CD14-positive monocyte (primary cell): ENCODE measurements around the gene SHANK3. TPM values are rescaled to one million over a fixed set of nuclear protein-coding genes. Genes with fewer than 3 reads are reported as not detected.

ENCODE experiments used
- DNase-seq, 3 donors: peaks; one replicate each; pipeline ENCODE4 v3.0.0-alpha.2; 2011 to 2022
- H2AFZ ChIP-seq: 2 replicates; pipeline ENCODE4 v1.6.0; 2012; ENCODE audit warnings: mild to moderate bottlenecking, low read depth, low read length, inconsistent platforms; ENCODE audit not compliant: insufficient read depth, poor library complexity, severe bottlenecking
- H3K27ac ChIP-seq, 2 donors: 1 replicate in 1 of 2; 2 replicates in 1 of 2; pipeline ENCODE4 v1.5.1; 2012 to 2013; ENCODE audit warnings: low read length in 2 of 2, control low read depth in 1 of 2, inconsistent platforms in 1 of 2, low read depth in 1 of 2, mild to moderate bottlenecking in 1 of 2
- H3K27me3 ChIP-seq, 2 donors: one replicate each; pipeline versions ENCODE4 v1.6.0 to v1.6.1; 2011 to 2013; ENCODE audit warnings: low read length in 2 of 2; ENCODE audit not compliant: control insufficient read depth in 2 of 2, insufficient read depth in 2 of 2
- H3K36me3 ChIP-seq, 2 donors: replicated peaks in 1 of 2; 1 replicate in 1 of 2; 2 replicates in 1 of 2; pipeline versions ENCODE4 v1.5.1 to v1.6.1; 2012 to 2013; ENCODE audit warnings: low read length in 2 of 2, control low read depth in 1 of 2, inconsistent platforms in 1 of 2, mild to moderate bottlenecking in 1 of 2; ENCODE audit not compliant: insufficient read depth in 2 of 2, control insufficient read depth in 1 of 2
- H3K4me1 ChIP-seq, 2 donors: 1 replicate in 1 of 2; 2 replicates in 1 of 2; pipeline versions ENCODE4 v1.5.1 to v1.6.1; 2012 to 2013; ENCODE audit warnings: low read length in 2 of 2, control low read depth in 1 of 2, inconsistent platforms in 1 of 2, mild to moderate bottlenecking in 1 of 2, moderate library complexity in 1 of 2; ENCODE audit not compliant: insufficient read depth in 2 of 2, control insufficient read depth in 1 of 2
- H3K4me2 ChIP-seq: replicated peaks from 2 replicates; pipeline ENCODE3; 2012; ENCODE audit warnings: low read length, moderate library complexity, mild to moderate bottlenecking; ENCODE audit not compliant: poor library complexity, severe bottlenecking; ENCODE audit errors: extremely low read depth
- H3K4me3 ChIP-seq, 3 experiments: fragments of 200-600 bp in 1 of 3; sonication (generic) in 1 of 3; replicated peaks in 1 of 3; 1 replicate in 2 of 3; 2 replicates in 1 of 3; pipeline ENCODE4 v1.5.1; 2011 to 2013; ENCODE audit warnings: low read length in 3 of 3, mild to moderate bottlenecking in 3 of 3, control low read depth in 2 of 3, low read depth in 2 of 3, inconsistent platforms in 1 of 3, moderate library complexity in 1 of 3
- H3K79me2 ChIP-seq: 2 replicates; pipeline ENCODE4 v1.6.0; 2012; ENCODE audit warnings: mild to moderate bottlenecking, control low read depth, inconsistent platforms, low read length, moderate library complexity; ENCODE audit not compliant: insufficient read depth
- H3K9ac ChIP-seq: 2 replicates; pipeline ENCODE4 v1.6.0; 2017; ENCODE audit warnings: low read length, mild to moderate bottlenecking; ENCODE audit not compliant: insufficient read depth, poor library complexity, severe bottlenecking
- H3K9me3 ChIP-seq, 2 donors: replicated peaks in 1 of 2; 1 replicate in 1 of 2; 2 replicates in 1 of 2; pipeline versions ENCODE4 v1.5.1 to v1.6.1; 2012 to 2013; ENCODE audit warnings: low read length in 2 of 2, control low read depth in 1 of 2; ENCODE audit not compliant: control insufficient read depth in 1 of 2, insufficient read depth in 1 of 2
- H4K20me1 ChIP-seq: 2 replicates; pipeline ENCODE4 v1.6.0; 2012; ENCODE audit warnings: mild to moderate bottlenecking, low read length, control low read depth, moderate library complexity; ENCODE audit not compliant: insufficient read depth
- H3K27ac Mint-ChIP-seq, 7 donors: one replicate each; pipeline ENCODE4 v1.8.0; 2020; ENCODE audit warnings: mild to moderate bottlenecking in 7 of 7, mixed read lengths in 7 of 7, moderate library complexity in 6 of 7, inconsistent platforms in 2 of 7
- H3K27me3 Mint-ChIP-seq, 3 donors: one replicate each; pipeline ENCODE4 v1.8.0; 2021 to 2022; ENCODE audit warnings: low read depth in 3 of 3, mild to moderate bottlenecking in 3 of 3, mixed read lengths in 3 of 3, moderate library complexity in 3 of 3, inconsistent platforms in 1 of 3
- H3K36me3 Mint-ChIP-seq, 2 donors: one replicate each; pipeline ENCODE4 v1.8.0; 2020; ENCODE audit warnings: mixed read lengths in 2 of 2, inconsistent platforms in 1 of 2, mild to moderate bottlenecking in 1 of 2
- H3K4me1 Mint-ChIP-seq: one replicate; pipeline ENCODE4 v1.8.0; 2020; ENCODE audit warnings: mild to moderate bottlenecking, mixed read lengths
- H3K4me3 Mint-ChIP-seq, 2 donors: one replicate each; pipeline ENCODE4 v1.8.0; 2020; ENCODE audit warnings: mild to moderate bottlenecking in 2 of 2, mixed read lengths in 2 of 2, moderate library complexity in 1 of 2
- H3K9me3 Mint-ChIP-seq, 7 donors: one replicate each; pipeline ENCODE4 v1.8.0; 2020 to 2022; ENCODE audit warnings: mixed read lengths in 7 of 7, mild to moderate bottlenecking in 6 of 7, moderate library complexity in 6 of 7, inconsistent platforms in 2 of 7
- WGBS: methylation state at CpG from one replicate; pipeline ENCODE4 v1.1.5; 2013; ENCODE audit warnings: missing lambda C conversion rate; ENCODE audit not compliant: insufficient coverage; 5-methylcytosine and 5-hydroxymethylcytosine counted together
- intact Hi-C, 2 donors: fragments of 100-400 bp; cut with micrococcal nuclease; formaldehyde crosslinking; loops; one replicate each; pipeline versions ENCODE4 v1.15.0 to v1.15.1; 2023
- polyA plus RNA-seq, 3 donors: library from polyadenylated mRNA; depleted of rRNA in 1 of 3; unstranded in 2 of 3; stranded (reverse) in 1 of 3; fragments of 300-500 nt in 2 of 3; fragments of >200 nt in 1 of 3; fragmentation: Illumina TruSeq in 2 of 3; gene quantifications; 1 replicate in 2 of 3; 2 replicates in 1 of 3; pipeline ENCODE4 v1.2.3, GENCODE V29; 2012 to 2021
- TF ChIP-seq, protein P1 (sequence below): fragments of 200-600 bp; IDR thresholded peaks from one replicate; pipeline ENCODE4 v1.8.0; 2022; ENCODE audit warnings: antibody characterized with exemption, mild to moderate bottlenecking

Gene SHANK3
- polyA plus RNA-seq, 3 donors = not detected

DNA sequence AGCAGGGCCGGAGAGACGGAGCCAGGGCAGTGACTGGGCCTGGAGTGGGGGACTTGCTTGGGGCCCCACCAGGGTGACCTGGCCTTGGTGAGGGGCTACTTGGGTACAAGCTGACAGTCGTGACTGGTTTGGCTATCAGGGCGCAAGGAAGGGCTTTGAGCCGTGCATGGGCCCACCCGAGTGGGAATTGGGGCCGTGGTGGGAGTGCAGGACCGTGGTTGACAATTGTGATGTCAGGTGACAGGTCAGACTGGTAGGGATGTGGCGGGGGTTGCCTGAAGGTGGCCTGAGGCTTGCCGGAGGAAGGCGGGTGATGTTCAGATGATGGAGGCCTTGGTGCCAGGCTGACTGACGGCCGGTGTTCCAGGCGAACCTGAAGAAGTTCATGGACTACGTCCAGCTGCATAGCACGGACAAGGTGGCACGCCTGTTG, 5.6 kb downstream of the SHANK3 start:
- Histone ChIP-seq H3K9ac (no peak overlapping the region), H3K79me2 (no peaks in the 10 kb centered on the region), H3K4me2 (no peak overlapping the region), H3K27ac (no peak overlapping the region), H3K9me3 (peaks cover 9 to 11% of the 10 kb centered on the region in 2 donors), H3K36me3 (no peaks in the 10 kb centered on the region), H2AFZ (no peak overlapping the region), H4K20me1 (no peaks in the 10 kb centered on the region), H3K4me3 (no peak overlapping the region), H3K27me3 (peaks cover 11 to 22% of the 10 kb centered on the region in 2 donors), H3K4me1 (peaks cover 10 to 12% of the 10 kb centered on the region in 2 donors)
- H3K36me3 Mint-ChIP-seq = no peaks in the 10 kb centered on the region
- WGBS = 98% methylated on average over 17 of the region's 17 CpGs
- TF ChIP-seq, protein P1, sequence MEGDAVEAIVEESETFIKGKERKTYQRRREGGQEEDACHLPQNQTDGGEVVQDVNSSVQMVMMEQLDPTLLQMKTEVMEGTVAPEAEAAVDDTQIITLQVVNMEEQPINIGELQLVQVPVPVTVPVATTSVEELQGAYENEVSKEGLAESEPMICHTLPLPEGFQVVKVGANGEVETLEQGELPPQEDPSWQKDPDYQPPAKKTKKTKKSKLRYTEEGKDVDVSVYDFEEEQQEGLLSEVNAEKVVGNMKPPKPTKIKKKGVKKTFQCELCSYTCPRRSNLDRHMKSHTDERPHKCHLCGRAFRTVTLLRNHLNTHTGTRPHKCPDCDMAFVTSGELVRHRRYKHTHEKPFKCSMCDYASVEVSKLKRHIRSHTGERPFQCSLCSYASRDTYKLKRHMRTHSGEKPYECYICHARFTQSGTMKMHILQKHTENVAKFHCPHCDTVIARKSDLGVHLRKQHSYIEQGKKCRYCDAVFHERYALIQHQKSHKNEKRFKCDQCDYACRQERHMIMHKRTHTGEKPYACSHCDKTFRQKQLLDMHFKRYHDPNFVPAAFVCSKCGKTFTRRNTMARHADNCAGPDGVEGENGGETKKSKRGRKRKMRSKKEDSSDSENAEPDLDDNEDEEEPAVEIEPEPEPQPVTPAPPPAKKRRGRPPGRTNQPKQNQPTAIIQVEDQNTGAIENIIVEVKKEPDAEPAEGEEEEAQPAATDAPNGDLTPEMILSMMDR = no peak
- H3K4me1 Mint-ChIP-seq = peaks cover 6% of the 10 kb centered on the region
- peaks cover under 1 to 18% (median 11%) of the 10 kb centered on the region in 7 donors for H3K9me3 Mint-ChIP-seq
- intact Hi-C loops = no loop called here
- no peak overlapping the region for H3K27ac Mint-ChIP-seq
- peak in 1 of 3 donors; percentile 3 for DNase-seq
- no peak overlapping the region for H3K4me3 Mint-ChIP-seq
- peaks cover 19 to 29% (median 27%) of the 10 kb centered on the region in 3 donors for H3K27me3 Mint-ChIP-seq

DNA sequence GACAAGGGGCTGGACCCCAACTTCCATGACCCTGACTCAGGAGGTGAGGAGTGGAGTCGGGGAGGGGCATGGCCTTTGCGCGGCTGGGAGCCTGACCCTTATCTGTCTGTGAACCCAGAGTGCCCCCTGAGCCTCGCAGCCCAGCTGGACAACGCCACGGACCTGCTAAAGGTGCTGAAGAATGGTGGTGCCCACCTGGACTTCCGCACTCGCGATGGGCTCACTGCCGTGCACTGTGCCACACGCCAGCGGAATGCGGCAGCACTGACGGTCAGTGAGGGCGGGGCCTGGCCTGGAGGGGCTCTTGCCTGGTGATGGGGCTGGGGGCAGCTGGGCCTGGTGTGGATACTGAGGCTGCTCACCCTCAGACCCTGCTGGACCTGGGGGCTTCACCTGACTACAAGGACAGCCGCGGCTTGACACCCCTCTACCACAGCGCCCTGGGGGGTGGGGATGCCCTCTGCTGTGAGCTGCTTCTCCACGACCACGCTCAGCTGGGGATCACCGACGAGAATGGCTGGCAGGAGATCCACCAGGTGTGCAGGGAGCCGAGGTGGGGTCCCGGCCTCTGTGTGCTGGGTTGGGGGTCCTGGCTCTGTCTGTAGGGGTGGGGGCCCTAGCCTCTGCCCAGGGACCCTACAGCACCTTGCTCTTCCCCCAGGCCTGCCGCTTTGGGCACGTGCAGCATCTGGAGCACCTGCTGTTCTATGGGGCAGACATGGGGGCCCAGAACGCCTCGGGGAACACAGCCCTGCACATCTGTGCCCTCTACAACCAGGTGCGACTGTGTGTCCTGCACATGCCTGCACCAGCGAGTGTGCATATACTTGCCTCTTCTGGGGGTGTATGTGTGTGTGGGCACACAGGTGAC, 6.3 kb downstream of the SHANK3 start:
- DNase-seq = peak in 1 of 3 donors; percentile 1
- Mint-ChIP-seq H3K9me3 (peaks cover 2 to 18% (median 11%) of the 10 kb centered on the region in 7 donors), H3K4me1 (peaks cover 3% of the 10 kb centered on the region), H3K27ac (peak overlapping the region in 1 of 7 donors; percentile 58), H3K27me3 (peaks cover 15 to 24% (median 22%) of the 10 kb centered on the region in 3 donors), H3K36me3 (no peaks in the 10 kb centered on the region), H3K4me3 (no peak overlapping the region)
- peaks cover 3 to 5% of the 10 kb centered on the region in 2 donors for H3K4me1 ChIP-seq
- intact Hi-C loops = no loop called here
- no peak overlapping the region for H3K4me3 ChIP-seq
- no peaks in the 10 kb centered on the region for H4K20me1 ChIP-seq
- H3K27me3 ChIP-seq = peaks cover 5 to 16% of the 10 kb centered on the region in 2 donors
- no peak overlapping the region for H3K27ac ChIP-seq
- H3K9me3 ChIP-seq = peaks cover 9 to 11% of the 10 kb centered on the region in 2 donors
- H3K4me2 ChIP-seq = no peak overlapping the region
- H3K79me2 ChIP-seq = no peaks in the 10 kb centered on the region
- H2AFZ ChIP-seq = no peak overlapping the region
- H3K36me3 ChIP-seq = no peaks in the 10 kb centered on the region
- H3K9ac ChIP-seq = no peak overlapping the region
- TF ChIP-seq, protein P1 = no peak
- 95% methylated on average over 26 of the region's 30 CpGs for WGBS
